K562 (cell line): ENCODE data around the gene NMT2. TPM values are rescaled to one million over a fixed set of nuclear protein-coding genes. Genes with fewer than 3 reads are reported as not detected.

Experiments
- ATAC-seq: fragments of 200-7000 bp; cut with Tn5 transposase; 3 replicates; pipeline ENCODE4 v1.9.1; 2020; ENCODE audit warnings: moderate library complexity
- BruUV-seq: library from RNA; stranded (reverse); fragments of 400-500 nt; replicated peaks from 2 replicates; lab custom pipeline; 2021; lab: Mats Ljungman, UMichigan
- CTCF ChIA-PET: fragments of 300-600 bp; formaldehyde crosslinking; extraction: SDS; loops from one replicate; lab custom pipeline; 2021; ENCODE audit warnings: low intra/inter-chr PET ratio; lab: Yijun Ruan, JAX
- POLR2A ChIA-PET: fragments of 300-600, 350-650 bp; sonication (Branson Sonifier 250); formaldehyde crosslinking; extraction: SDS; loops from one replicate; lab custom pipeline; 2021; ENCODE audit warnings: antibody characterized with exemption, inconsistent platforms; lab: Yijun Ruan, JAX
- DNase-seq, 4 experiments: peaks; one replicate each; pipeline versions ENCODE4 v3.0.0 to v3.0.0-alpha.2; 2011 to 2018; ENCODE audit warnings: low spot score in 3 of 4, mixed read lengths in 3 of 4; ENCODE audit errors: extremely low read depth in 1 of 4
- FAIRE-seq: peaks from 2 replicates; lab custom pipeline; 2011; peaks lifted over from hg19 to GRCh38; lab: Jason Lieb, UNC
- H2AFZ ChIP-seq: 2 replicates; pipeline ENCODE4 v1.6.0; 2011; ENCODE audit warnings: low read depth, low read length, control low read depth, inconsistent platforms
- H3K27ac ChIP-seq: fragments of 200-600 bp; 3 replicates; pipeline ENCODE4 v1.8.0; 2011; ENCODE audit warnings: low read depth, mild to moderate bottlenecking, control low read depth, inconsistent platforms, low read length, moderate library complexity, mixed read lengths; ENCODE audit errors: extremely low read depth
- H3K27me3 ChIP-seq, 2 experiments: fragments of 300-600 bp in 1 of 2; 2 replicates in 1 of 2; 3 replicates in 1 of 2; pipeline versions ENCODE4 v1.6.0 to v1.8.0; 2011; ENCODE audit warnings: inconsistent platforms in 2 of 2, low read length in 2 of 2, mild to moderate bottlenecking in 1 of 2, mixed read lengths in 1 of 2, moderate library complexity in 1 of 2; ENCODE audit not compliant: control insufficient read depth in 2 of 2, insufficient read depth in 2 of 2
- H3K36me3 ChIP-seq: fragments of 300-600 bp; 3 replicates; pipeline ENCODE4 v1.8.0; 2011; ENCODE audit warnings: mild to moderate bottlenecking, low read length, inconsistent platforms; ENCODE audit not compliant: control insufficient read depth, insufficient read depth
- H3K4me1 ChIP-seq, 2 experiments: fragments of 200-600 bp in 1 of 2; replicated peaks in 1 of 2; 2 replicates in 1 of 2; 3 replicates in 1 of 2; pipeline versions ENCODE4 v1.5.1 to v1.8.0; 2011; ENCODE audit warnings: inconsistent platforms in 2 of 2, low read length in 2 of 2, mild to moderate bottlenecking in 1 of 2, mixed read lengths in 1 of 2, moderate library complexity in 1 of 2; ENCODE audit not compliant: control insufficient read depth in 2 of 2, insufficient read depth in 2 of 2
- H3K4me2 ChIP-seq: 2 replicates; pipeline ENCODE4 v1.6.1; 2011; ENCODE audit warnings: low read length, control low read depth, inconsistent platforms, mixed read lengths; ENCODE audit not compliant: insufficient read depth
- H3K4me3 ChIP-seq: fragments of 200-600 bp; sonication (generic), shearing (Covaris generic); 2 replicates; pipeline ENCODE4 v1.5.1; 2016; ENCODE audit warnings: control low read depth, inconsistent platforms
- H3K79me2 ChIP-seq: fragments of 200-600 bp; 3 replicates; pipeline ENCODE4 v1.8.0; 2011; ENCODE audit warnings: low read length, inconsistent platforms; ENCODE audit not compliant: control insufficient read depth, insufficient read depth
- H3K9ac ChIP-seq, 2 experiments: 2 replicates each; pipeline versions ENCODE4 v1.6.0 to v1.6.1; 2011; ENCODE audit warnings: low read depth in 2 of 2, low read length in 2 of 2, control low read depth in 1 of 2, inconsistent platforms in 1 of 2, mild to moderate bottlenecking in 1 of 2, mixed read lengths in 1 of 2; ENCODE audit not compliant: insufficient read depth in 1 of 2
- H3K9me1 ChIP-seq: one replicate; pipeline ENCODE4 v1.6.0; 2011; ENCODE audit warnings: inconsistent platforms, mild to moderate bottlenecking, low read length, moderate library complexity; ENCODE audit not compliant: control insufficient read depth, insufficient read depth
- H3K9me3 ChIP-seq: replicated peaks from 2 replicates; pipeline ENCODE4 v1.5.1; 2011; ENCODE audit warnings: low read depth, low read length, inconsistent platforms; ENCODE audit not compliant: control insufficient read depth, insufficient read depth
- H4K20me1 ChIP-seq: replicated peaks from 2 replicates; pipeline ENCODE4 v1.6.1; 2011; ENCODE audit warnings: low read length, inconsistent platforms, mixed read lengths; ENCODE audit not compliant: control insufficient read depth, insufficient read depth
- EP300 ChIP-seq: IDR thresholded peaks from 2 replicates; pipeline ENCODE4 v1.6.1; 2012; ENCODE audit warnings: low read length, improper control_type of control experiment
- GABPB2 ChIP-seq: fragments of 250-450 bp; sonication (Bioruptor Pico); conservative IDR thresholded peaks from 2 replicates; pipeline ENCODE4 v1.5.1; 2021; ENCODE audit warnings: mild to moderate bottlenecking
- HDAC1 ChIP-seq, 2 experiments: fragments of 450-650 bp; IDR thresholded peaks; 2 replicates each; pipeline ENCODE4 v1.6.1; 2016 to 2017; ENCODE audit warnings: inconsistent platforms in 1 of 2, mild to moderate bottlenecking in 1 of 2, moderate library complexity in 1 of 2
- HDAC6 ChIP-seq: IDR thresholded peaks from 2 replicates; pipeline ENCODE4 v1.6.1; 2012; ENCODE audit warnings: low read depth, mild to moderate bottlenecking, control low read depth, inconsistent platforms, low read length, moderate library complexity
- LARP7 ChIP-seq: fragments of 450-650 bp; IDR thresholded peaks from 2 replicates; pipeline ENCODE4 v1.6.1; 2016
- MBD2 ChIP-seq: sonication (generic); IDR thresholded peaks from 2 replicates; pipeline ENCODE4 v1.6.1; 2016; ENCODE audit warnings: low read depth, borderline replicate concordance
- NR4A1 ChIP-seq, 2 experiments: fragments of 250-450 bp in 1 of 2; fragments of 450-650 bp in 1 of 2; sonication (Bioruptor Pico) in 1 of 2; IDR thresholded peaks; 2 replicates each; pipeline versions ENCODE4 v1.4.0 to v1.6.1; 2016 to 2020; ENCODE audit warnings: mild to moderate bottlenecking in 2 of 2, missing compliant biosample characterization in 1 of 2, missing genetic modification characterization in 1 of 2, moderate library complexity in 1 of 2
- YBX1 ChIP-seq: fragments of 450-650 bp; IDR thresholded peaks from 2 replicates; pipeline ENCODE4 v1.7.1; 2016; ENCODE audit warnings: mild to moderate bottlenecking
- WGBS: fragments of 100-300 bp; shearing (Covaris generic); methylation state at CpG from one replicate; pipeline ENCODE4 v1.1.6; 2016; ENCODE audit warnings: low coverage, mixed read lengths; ENCODE audit not compliant: insufficient coverage; ENCODE audit errors: missing lambda C conversion rate; 5-methylcytosine and 5-hydroxymethylcytosine counted together
- in situ Hi-C: fragments of 300-500 bp; cut with MboI; formaldehyde crosslinking; loops from 4 replicates; pipeline ENCODE4 v1.15.0; 2018; ENCODE audit warnings: inconsistent platforms, mixed read lengths
- intact Hi-C: fragments of 100-400 bp; cut with micrococcal nuclease; formaldehyde crosslinking; loops from 2 replicates; pipeline ENCODE4 v1.14.2; 2022
- polyA plus RNA-seq, 8 experiments: library from polyadenylated mRNA; depleted of rRNA in 4 of 8; stranded (reverse) in 5 of 8; unstranded in 3 of 8; fragments of >200 nt; fragmentation: Nextera tagmentation in 2 of 8; fragmentation: Illumina TruSeq in 1 of 8; extraction: Ambion mirVana in 2 of 8; extraction: Trizol in 1 of 8; gene quantifications; 2 replicates each; pipeline versions ENCODE4 v1.2.1 to v1.2.3, GENCODE V29; 2011 to 2014; ENCODE audit warnings: inconsistent platforms in 1 of 8, missing spikeins in 1 of 8
- total RNA-seq, 7 experiments: library from RNA; depleted of rRNA in 6 of 7; stranded (reverse); fragments of >200 nt in 6 of 7; fragmentation: Illumina TruSeq in 2 of 7; extraction: Trizol in 2 of 7; gene quantifications; 2 replicates each; pipeline versions ENCODE4 v1.2.1 to v1.2.3, GENCODE V29; 2011 to 2021; ENCODE audit warnings: low replicate concordance in 1 of 7

NMT2 gene
- total and polyA plus RNA-seq, 9 of the 15 experiments (the other 6 are each of a cell fraction or from before 2014, with no cell fraction given), result 5.2 to 15.9 (median 10.8) TPM

DNA sequence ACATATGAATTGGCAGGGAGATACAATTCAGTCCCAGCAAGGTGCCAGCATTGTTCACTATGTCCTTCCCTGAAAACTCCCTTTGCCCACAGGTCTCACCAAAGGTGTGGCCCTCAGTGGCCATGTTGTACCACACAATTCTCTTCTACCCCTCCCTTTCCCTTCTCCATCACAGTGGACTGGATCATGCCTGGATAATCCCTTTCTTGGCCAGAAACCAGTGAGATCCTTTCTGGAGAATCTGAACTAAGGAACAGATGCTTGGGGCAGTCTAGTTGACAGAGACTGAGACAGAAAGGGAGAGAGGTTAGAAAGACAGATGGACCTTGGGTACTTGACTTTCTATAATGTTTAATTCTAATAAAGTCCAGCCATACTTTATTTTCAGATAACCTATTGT, 9.5 kb downstream of the NMT2 start:
- Histone ChIP-seq H3K27me3 (no peaks in the 10 kb centered on the region), H3K4me2 (no peak overlapping the region), H2AFZ (no peak overlapping the region), H3K4me3 (no peak overlapping the region), H3K9me1 (no peaks in the 10 kb centered on the region), H3K9me3 (no peaks in the 10 kb centered on the region), H4K20me1 (peaks cover 3% of the 10 kb centered on the region; the same call in 1 of the 2 replicates), H3K4me1 (peaks cover 0 to 5% of the 10 kb centered on the region in 2 experiments; a peak in 1 of 5 replicates), H3K9ac (no peak overlapping the region), H3K36me3 (no peaks in the 10 kb centered on the region), H3K27ac (no peak overlapping the region), H3K79me2 (no peaks in the 10 kb centered on the region)
- CTCF ChIA-PET, result no interaction called here
- FAIRE-seq, result no peak
- intact Hi-C loops, result no loop called here
- no TSS peak for BruUV-seq
- in situ Hi-C loops, result no loop called here
- TF ChIP-seq MBD2 (no peak), GABPB2 (CRISPR knock-in tag) (no peak)
- DNase-seq, result no peak
- no peak for ATAC-seq
- POLR2A ChIA-PET, result interaction anchor here (1.3 kb wide), 1 partner anchor 54 kb away, joined by 5 read pairs; no protein-coding TSS in a partner anchor

GRCh38 chr10:15158448-15158847, 10.0 kb downstream of the NMT2 start:
- 68% methylated on average over 2 of the region's 2 CpGs for WGBS
- no TSS peak for BruUV-seq
- ChIA-PET POLR2A (interaction anchor here (1.3 kb wide), 1 partner anchor 53 kb away, joined by 5 read pairs; no protein-coding TSS in a partner anchor), CTCF (no interaction called here)
- Histone ChIP-seq H3K9ac (no peak overlapping the region), H3K9me3 (no peaks in the 10 kb centered on the region), H3K27me3 (no peaks in the 10 kb centered on the region), H3K9me1 (no peaks in the 10 kb centered on the region), H2AFZ (no peak overlapping the region), H3K36me3 (no peaks in the 10 kb centered on the region), H3K4me1 (peaks cover 0 to 5% of the 10 kb centered on the region in 2 experiments; a peak in 1 of 5 replicates), H3K4me2 (no peak overlapping the region), H3K27ac (no peak overlapping the region), H3K4me3 (no peak overlapping the region), H4K20me1 (peaks cover 3% of the 10 kb centered on the region; the same call in 1 of the 2 replicates), H3K79me2 (no peaks in the 10 kb centered on the region)
- intact Hi-C loops (no loop called here), in situ Hi-C loops (no loop called here)
- no peak for TF ChIP-seq LARP7
- TF ChIP-seq YBX1, result no peak
- no peak for TF ChIP-seq HDAC1 (IDR thresholded peaks at IDR 0.05)
- TF ChIP-seq EP300, result no peak
- TF ChIP-seq NR4A1 (CRISPR knock-in tag; IDR thresholded peaks at IDR 0.05), result no peak
- no peak for TF ChIP-seq NR4A1 (tag; IDR thresholded peaks at IDR 0.05)
- no peak for TF ChIP-seq HDAC6
- no peak for FAIRE-seq
- no peak for ATAC-seq
- DNase-seq, result no peak
